ENCODE data around the gene GP1BB.

GRCh38 chr22:19732403-19733113 lies 9.2 kb downstream of the GP1BB start:
- TF ChIP-seq CTCF (conservative IDR thresholded peaks at IDR 0.05; ENCODE audit: low read length) (no peak), EZH2phosphoT487 (IDR thresholded peaks at IDR 0.05; ENCODE audit: borderline replicate concordance) (no peak)
